ENCODE data around the gene ZG16.

DNA sequence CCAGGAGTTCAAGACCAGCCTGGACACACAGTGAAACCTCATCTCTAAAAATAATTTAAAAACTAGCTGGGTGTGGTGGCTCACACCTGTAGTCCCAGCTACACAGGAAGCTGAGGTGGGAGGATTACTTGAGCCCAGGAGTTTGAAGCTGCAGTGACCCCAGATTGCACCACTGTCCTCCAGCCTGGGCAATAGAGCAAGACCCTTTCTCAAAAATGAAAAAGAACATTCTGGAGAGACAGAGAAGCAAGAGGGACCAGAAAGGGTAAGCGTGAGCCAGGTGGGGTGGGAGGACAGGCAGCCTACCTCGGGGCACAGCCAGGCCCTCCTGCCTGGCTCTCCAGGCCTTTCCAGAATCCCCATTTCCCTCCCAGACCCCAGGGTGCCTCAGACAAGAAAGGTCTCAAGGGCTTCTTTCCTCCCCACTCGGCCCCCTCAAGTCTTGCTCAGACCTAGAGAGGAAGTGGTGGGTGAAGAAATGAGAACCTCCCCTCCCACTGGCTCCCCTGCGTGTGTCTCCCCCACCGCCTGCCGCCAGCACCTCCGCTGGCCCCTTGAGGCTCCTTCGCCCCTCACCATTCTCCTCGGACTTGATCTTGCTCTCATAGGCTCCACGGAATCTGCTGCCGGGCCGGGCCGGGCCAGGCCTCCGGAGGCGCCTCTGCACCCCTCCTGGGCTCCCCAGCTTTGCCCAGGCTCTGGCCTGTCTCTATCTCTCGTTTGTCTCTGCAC is 32.8 kb upstream of the ZG16 start:
- TF ChIP-seq CTCF (IDR thresholded peaks at IDR 0.05; ENCODE audit: poor library complexity) (no peak), EZH2phosphoT487 (IDR thresholded peaks at IDR 0.05; ENCODE audit: low read depth, severe bottlenecking, unreplicated experiment) (no peak), EZH2 (IDR thresholded peaks at IDR 0.05; ENCODE audit: borderline replicate concordance) (no peak)
